GM12872 (cell line): ENCODE data around the gene AXIN1.

ENCODE experiments used
- CTCF ChIP-seq: IDR thresholded peaks from 3 replicates; pipeline ENCODE4 v1.5.1; 2011; ENCODE audit warnings: low read depth, mild to moderate bottlenecking, low read length, moderate library complexity; ENCODE audit not compliant: insufficient read depth

The AXIN1 gene

GRCh38 chr16:386641-387156 lies 34.2 kb upstream of the AXIN1 start:
- no peak for TF ChIP-seq CTCF

- TF ChIP-seq CTCF: no peak
These were observed 31.0 kb upstream of the AXIN1 start for GRCh38 chr16:383326-384051.

GRCh38 chr16:381789-382717 lies 29.5 kb upstream of the AXIN1 start, which contains the start of gene PGAP6:
Gene PGAP6, minus strand, starts transcription at chr16:381978. Its CDS starts 157 bp downstream, at chr16:381821.
- no peak for TF ChIP-seq CTCF

- TF ChIP-seq CTCF: no peak
These were observed 28.7 kb upstream of the AXIN1 start for GRCh38 chr16:381012-381788.

GRCh38 chr16:380762-381011 lies 28.2 kb upstream of the AXIN1 start:
- no peak for TF ChIP-seq CTCF

GRCh38 chr16:379961-380761 lies 27.6 kb upstream of the AXIN1 start:
- no peak for TF ChIP-seq CTCF
